Thyroid gland (tissue), 4 donors: ENCODE results near the gene FEM1A.
"Not testable (repeated sequence)": the region's sequence is repeated elsewhere in the genome, so short reads cannot be mapped to it uniquely, and the experiment has no call there.

Experiments
- CTCF ChIP-seq, 6 experiments: fragments of 200-600 bp in 3 of 6; fragments of 450-650 bp in 3 of 6; sonication (generic) in 3 of 6; IDR thresholded peaks; one replicate each; pipeline ENCODE4 v1.5.1; 2016 to 2019; ENCODE audit warnings: antibody characterized with exemption in 6 of 6, mild to moderate bottlenecking in 2 of 6, inconsistent platforms in 1 of 6, moderate library complexity in 1 of 6
- POLR2A ChIP-seq, 2 donors: fragments of 450-650 bp; IDR thresholded peaks; one replicate each; pipeline ENCODE4 v1.6.1; 2017; ENCODE audit warnings: antibody characterized with exemption in 2 of 2, mild to moderate bottlenecking in 2 of 2, moderate library complexity in 1 of 2

- TF ChIP-seq CTCF, POLR2A (IDR thresholded peaks at IDR 0.05): not testable (repeated sequence)
Observed at GRCh38 chr19:4793278-4793677, 1.7 kb downstream of the FEM1A start.
